Ishikawa (cell line): Measurements from ENCODE around the gene OR56A3.

Source experiments
- CEBPB ChIP-seq: IDR thresholded peaks from 2 replicates; pipeline ENCODE4 v1.6.1; 2012
- CREB1 ChIP-seq: IDR thresholded peaks from 2 replicates; pipeline ENCODE4 v1.6.1; 2012; ENCODE audit warnings: low read depth
- EGR1 ChIP-seq: IDR thresholded peaks from 2 replicates; pipeline ENCODE4 v1.6.1; 2012
- EP300 ChIP-seq: IDR thresholded peaks from 2 replicates; pipeline ENCODE4 v1.6.1; 2012; ENCODE audit warnings: borderline replicate concordance
- FOXM1 ChIP-seq: IDR thresholded peaks from 2 replicates; pipeline ENCODE4 v1.6.1; 2012; ENCODE audit warnings: low read depth, borderline replicate concordance
- MAX ChIP-seq: IDR thresholded peaks from 2 replicates; pipeline ENCODE4 v1.6.1; 2012
- NFIC ChIP-seq: IDR thresholded peaks from 2 replicates; pipeline ENCODE4 v1.6.1; 2012
- RAD21 ChIP-seq: IDR thresholded peaks from 2 replicates; pipeline ENCODE4 v1.6.1; 2012; ENCODE audit warnings: low read depth
- REST ChIP-seq: IDR thresholded peaks from 2 replicates; pipeline ENCODE4 v1.6.1; 2012; ENCODE audit warnings: low read depth, mild to moderate bottlenecking
- TAF1 ChIP-seq: IDR thresholded peaks from 2 replicates; pipeline ENCODE4 v1.6.1; 2012; ENCODE audit warnings: low read depth, mild to moderate bottlenecking
- TCF12 ChIP-seq: IDR thresholded peaks from 2 replicates; pipeline ENCODE4 v1.6.1; 2012; ENCODE audit warnings: low read depth
- TEAD4 ChIP-seq: IDR thresholded peaks from 2 replicates; pipeline ENCODE4 v1.6.1; 2012
- USF1 ChIP-seq: IDR thresholded peaks from 2 replicates; pipeline ENCODE4 v1.6.1; 2012
- YY1 ChIP-seq: IDR thresholded peaks from 2 replicates; pipeline ENCODE4 v1.6.1; 2012; ENCODE audit warnings: low read depth
- ZBTB7A ChIP-seq: IDR thresholded peaks from 2 replicates; pipeline ENCODE4 v1.6.1; 2012; ENCODE audit warnings: low read depth

OR56A3 gene

GRCh38 chr11:5992150-5992549 lies 50.1 kb downstream of the OR56A3 start:
- TF ChIP-seq ZBTB7A (no peak), USF1 (no peak), TAF1 (no peak), EGR1 (no peak), TCF12 (no peak), REST (no peak), TEAD4 (no peak), EP300 (no peak), NFIC (no peak), YY1 (no peak), FOXM1 (no peak), MAX (no peak), CREB1 (no peak), RAD21 (no peak)

GRCh38 chr11:5992604-5993251 lies 50.7 kb downstream of the OR56A3 start:
- TF ChIP-seq RAD21 (peak; percentile 40; the same call in 1 of the 2 replicates), TEAD4 (no peak)

- TF ChIP-seq NFIC, result no peak
- no peak for TF ChIP-seq CEBPB
- no peak for TF ChIP-seq USF1
- TF ChIP-seq YY1, result no peak
- no peak for TF ChIP-seq ZBTB7A
- TF ChIP-seq EGR1, result no peak
- no peak for TF ChIP-seq FOXM1
- no peak for TF ChIP-seq EP300
- TF ChIP-seq CREB1, result no peak
- TF ChIP-seq TEAD4, result no peak
- no peak for TF ChIP-seq RAD21
- no peak for TF ChIP-seq TAF1
Measured at GRCh38 chr11:5994791-5995190, 52.7 kb downstream of the OR56A3 start.
